ENCODE data around the gene MS4A7. TPM values are rescaled to one million over a fixed set of nuclear protein-coding genes. Genes with fewer than 3 reads are reported as not detected.

MS4A7 gene
- total RNA-seq, 1 experiment from 2014 or later: not detected

Other genes with a start within 250 kb of the MS4A7 start
- not detected in 2 replicates for gene MS4A6A, start 195.4 kb upstream of the MS4A7 start, total RNA-seq (2014; rRNA removed; shearing (Covaris generic))
- gene MS4A4E, start 135.4 kb upstream of the MS4A7 start, total RNA-seq (2014; rRNA removed; shearing (Covaris generic)): not detected in 2 replicates
- not detected in 2 replicates for gene MS4A4A, start 97.9 kb upstream of the MS4A7 start, total RNA-seq (2014; rRNA removed; shearing (Covaris generic))
- gene MS4A6E, start 51.3 kb upstream of the MS4A7 start, total RNA-seq (2014; rRNA removed; shearing (Covaris generic)): not detected in 2 replicates
- not detected in 2 replicates for gene MS4A14, start 17.9 kb downstream of the MS4A7 start, total RNA-seq (2014; rRNA removed; shearing (Covaris generic))
- gene MS4A5, start 51.0 kb downstream of the MS4A7 start, total RNA-seq (2014; rRNA removed; shearing (Covaris generic)): not detected in 2 replicates
- gene MS4A1, start 77.3 kb downstream of the MS4A7 start, total RNA-seq (2014; rRNA removed; shearing (Covaris generic)): not detected in 2 replicates
- not detected in 2 replicates for gene MS4A12, start 114.2 kb downstream of the MS4A7 start, total RNA-seq (2014; rRNA removed; shearing (Covaris generic))
- not detected in 2 replicates for gene MS4A13, start 136.9 kb downstream of the MS4A7 start, total RNA-seq (2014; rRNA removed; shearing (Covaris generic))

Data from NCI-H460 (cell line).